PC-9 (cell line): Measurements from ENCODE around the gene KLK13. TPM values are rescaled to one million over a fixed set of nuclear protein-coding genes. Genes with fewer than 3 reads are reported as not detected.

Experiments
- BruUV-seq: library from RNA; stranded (reverse); fragments of 400-500 nt; replicated peaks from 2 replicates; lab custom pipeline; 2021; lab: Mats Ljungman, UMichigan
- CTCF ChIA-PET: fragments of 300-600 bp; sonication (Branson Sonifier 250); formaldehyde crosslinking; loops from one replicate; lab custom pipeline; 2022; ENCODE audit warnings: antibody characterized with exemption; lab: Charles Lee
- POLR2A ChIA-PET: fragments of 300-600 bp; sonication (Branson Sonifier 250); formaldehyde crosslinking; loops from one replicate; lab custom pipeline; 2022; ENCODE audit warnings: antibody characterized with exemption; ENCODE audit not compliant: unreplicated experiment; lab: Charles Lee
- DNase-seq, 2 experiments: peaks; one replicate each; pipeline versions ENCODE4 v3.0.0 to v3.0.0-alpha.2; 2015 to 2022; ENCODE audit warnings: mixed read lengths in 1 of 2
- H2AFZ ChIP-seq: fragments of 200-600 bp; sonication (generic); 2 replicates; pipeline ENCODE4 v1.8.1; 2017; ENCODE audit warnings: antibody characterized with exemption
- H3F3A ChIP-seq: fragments of 200-600 bp; sonication (generic); 2 replicates; pipeline ENCODE4 v1.8.1; 2017; ENCODE audit warnings: antibody characterized with exemption, mild to moderate bottlenecking, low read depth; ENCODE audit not compliant: insufficient read depth
- H3K27ac ChIP-seq: fragments of 200-600 bp; sonication (generic); 2 replicates; pipeline ENCODE4 v1.6.1; 2016; ENCODE audit warnings: mixed run types
- H3K27me3 ChIP-seq: fragments of 200-600 bp; sonication (generic); 2 replicates; pipeline ENCODE4 v1.6.1; 2016; ENCODE audit warnings: low read depth, mixed run types; ENCODE audit not compliant: insufficient read depth
- H3K36me3 ChIP-seq: fragments of 200-600 bp; sonication (generic); 2 replicates; pipeline ENCODE4 v1.6.1; 2016; ENCODE audit warnings: low read depth, mixed run types
- H3K4me1 ChIP-seq: fragments of 200-600 bp; sonication (generic); replicated peaks from 2 replicates; pipeline ENCODE4 v1.6.1; 2016; ENCODE audit warnings: mixed run types; ENCODE audit not compliant: insufficient read depth
- H3K4me2 ChIP-seq: fragments of 200-600 bp; sonication (generic); 2 replicates; pipeline ENCODE4 v1.6.1; 2017; ENCODE audit warnings: mixed run types
- H3K4me3 ChIP-seq: fragments of 200-600 bp; sonication (generic); 2 replicates; pipeline ENCODE4 v1.6.1; 2016; ENCODE audit warnings: mixed run types
- H3K79me2 ChIP-seq: fragments of 200-600 bp; sonication (generic); 2 replicates; pipeline ENCODE4 v1.6.1; 2017; ENCODE audit warnings: low read depth, mixed run types
- H3K9me2 ChIP-seq: fragments of 200-600 bp; sonication (generic); 2 replicates; pipeline ENCODE4 v1.8.1; 2017; ENCODE audit warnings: mild to moderate bottlenecking; ENCODE audit not compliant: insufficient read depth
- H3K9me3 ChIP-seq: fragments of 200-600 bp; sonication (generic); 2 replicates; pipeline ENCODE4 v1.8.1; 2016; ENCODE audit warnings: low read depth; ENCODE audit not compliant: insufficient read depth
- H4K20me1 ChIP-seq: fragments of 200-600 bp; sonication (generic); 2 replicates; pipeline ENCODE4 v1.8.1; 2017; ENCODE audit not compliant: insufficient read depth
- CTCF ChIP-seq: fragments of 200-600 bp; sonication (generic); conservative IDR thresholded peaks from 2 replicates; pipeline ENCODE4 v1.6.1; 2017; ENCODE audit warnings: mixed run types, antibody characterized with exemption, mild to moderate bottlenecking, moderate library complexity
- EZH2 ChIP-seq: fragments of 200-600 bp; sonication (generic); IDR thresholded peaks from 2 replicates; pipeline ENCODE4 v1.8.0; 2017; ENCODE audit warnings: antibody characterized with exemption, low read depth
- intact Hi-C: fragments of 100-400 bp; cut with micrococcal nuclease; formaldehyde crosslinking; loops from one replicate; pipeline ENCODE4 v1.10.0; 2022; ENCODE audit not compliant: unreplicated experiment
- total RNA-seq: library from RNA; stranded (reverse); gene quantifications from 2 replicates; pipeline ENCODE4 v1.2.3, GENCODE V29; 2021

KLK13 gene
- total RNA-seq, 1 experiment from 2014 or later, result not detected

GRCh38 chr19:51084505-51084904 is 19.6 kb upstream of the KLK13 start:
- Histone ChIP-seq H3K36me3 (no peaks in the 10 kb centered on the region), H4K20me1 (no peaks in the 10 kb centered on the region), H3K27me3 (peaks cover 33% of the 10 kb centered on the region), H3K4me3 (no peak overlapping the region), H3K4me1 (no peaks in the 10 kb centered on the region), H3F3A (no peaks in the 10 kb centered on the region), H3K79me2 (no peaks in the 10 kb centered on the region), H3K9me2 (no peaks in the 10 kb centered on the region), H3K9me3 (no peaks in the 10 kb centered on the region), H3K4me2 (no peak overlapping the region), H2AFZ (no peak overlapping the region), H3K27ac (no peak overlapping the region)
- TF ChIP-seq CTCF (no peak), EZH2 (no peak)
- CTCF ChIA-PET, result no interaction called here
- no TSS peak for BruUV-seq
- POLR2A ChIA-PET, result no interaction called here
- intact Hi-C loops, result no loop called here
- no peak for DNase-seq

GRCh38 chr19:51083783-51084182 is 18.9 kb upstream of the KLK13 start:
- Histone ChIP-seq H3K9me3 (no peaks in the 10 kb centered on the region), H3F3A (no peaks in the 10 kb centered on the region), H3K9me2 (no peaks in the 10 kb centered on the region), H3K79me2 (no peaks in the 10 kb centered on the region), H3K27ac (no peak overlapping the region), H3K4me1 (no peaks in the 10 kb centered on the region), H3K27me3 (peaks cover 33% of the 10 kb centered on the region), H4K20me1 (no peaks in the 10 kb centered on the region), H3K4me3 (no peak overlapping the region), H3K4me2 (no peak overlapping the region), H3K36me3 (no peaks in the 10 kb centered on the region), H2AFZ (no peak overlapping the region)
- ChIA-PET CTCF (no interaction called here), POLR2A (no interaction called here)
- BruUV-seq, result no TSS peak
- TF ChIP-seq EZH2 (no peak), CTCF (no peak)
- intact Hi-C loops, result no loop called here
- no peak for DNase-seq

GRCh38 chr19:51083181-51083580 is 18.3 kb upstream of the KLK13 start:
- H3K9me2 ChIP-seq, result no peaks in the 10 kb centered on the region
- intact Hi-C loops, result no loop called here
- no peaks in the 10 kb centered on the region for H3K9me3 ChIP-seq
- peaks cover 33% of the 10 kb centered on the region for H3K27me3 ChIP-seq
- TF ChIP-seq EZH2, result no peak
- no peak for TF ChIP-seq CTCF
- no peak overlapping the region for H2AFZ ChIP-seq
- H4K20me1 ChIP-seq, result no peaks in the 10 kb centered on the region
- H3K27ac ChIP-seq, result no peak overlapping the region
- H3F3A ChIP-seq, result no peaks in the 10 kb centered on the region
- ChIA-PET CTCF (no interaction called here), POLR2A (no interaction called here)
- H3K4me1 ChIP-seq, result no peaks in the 10 kb centered on the region
- DNase-seq, result no peak
- no TSS peak for BruUV-seq
- no peak overlapping the region for H3K4me3 ChIP-seq
- no peak overlapping the region for H3K4me2 ChIP-seq
- H3K36me3 ChIP-seq, result no peaks in the 10 kb centered on the region
- no peaks in the 10 kb centered on the region for H3K79me2 ChIP-seq
